OCI-LY3 (cell line): ENCODE results near the gene FAM50A.

Source experiments
- H2AFZ ChIP-seq: fragments of 200-600, 300-600 bp; shearing (Covaris generic); 2 replicates; pipeline ENCODE4 v1.6.0; 2014; ENCODE audit warnings: antibody characterized with exemption, low read depth, low read length
- H3K27ac ChIP-seq: fragments of 200-600, 300-600 bp; sonication (generic); 2 replicates; pipeline ENCODE4 v1.5.1; 2014; ENCODE audit warnings: mild to moderate bottlenecking, low read length, moderate library complexity, mixed read lengths
- H3K27me3 ChIP-seq: fragments of 200-600, 300-600 bp; sonication (generic); 2 replicates; pipeline ENCODE4 v1.6.1; 2014; ENCODE audit warnings: low read depth, low read length, mixed read lengths
- H3K36me3 ChIP-seq: fragments of 200-600, 300-600 bp; sonication (generic); replicated peaks from 2 replicates; pipeline ENCODE3; 2014; ENCODE audit warnings: low read depth, low read length, mixed read lengths
- H3K4me1 ChIP-seq: fragments of 300-600, 200-600 bp; sonication (generic); 2 replicates; pipeline ENCODE4 v1.6.1; 2014; ENCODE audit warnings: low read length, mixed read lengths
- H3K4me2 ChIP-seq: fragments of 200-600, 300-600 bp; sonication (generic); 2 replicates; pipeline ENCODE4 v1.6.1; 2014; ENCODE audit warnings: low read length, mixed read lengths
- H3K4me3 ChIP-seq: fragments of 300-600, 200-600 bp; sonication (generic); 2 replicates; pipeline ENCODE4 v1.5.1; 2014; ENCODE audit warnings: antibody characterized with exemption, mild to moderate bottlenecking, low read length, moderate library complexity
- H3K79me2 ChIP-seq: fragments of 300-600, 200-600 bp; shearing (Covaris generic); 2 replicates; pipeline ENCODE4 v1.6.1; 2014; ENCODE audit warnings: mild to moderate bottlenecking, low read length, mixed read lengths
- H3K9ac ChIP-seq: fragments of 300-600, 200-600 bp; shearing (Covaris generic); 2 replicates; pipeline ENCODE4 v1.6.0; 2014; ENCODE audit warnings: mild to moderate bottlenecking, low read length, moderate library complexity
- H3K9me3 ChIP-seq: fragments of 200-600, 300-600 bp; shearing (Covaris generic); 2 replicates; pipeline ENCODE4 v1.6.1; 2014; ENCODE audit warnings: low read length, mixed read lengths; ENCODE audit not compliant: insufficient read depth
- H4K20me1 ChIP-seq: fragments of 200-600, 300-600 bp; sonication (generic); 2 replicates; pipeline ENCODE4 v1.6.1; 2016; ENCODE audit warnings: low read length, mixed read lengths; ENCODE audit not compliant: insufficient read depth
- EZH2phosphoT487 ChIP-seq: fragments of 200-600 bp; shearing (Covaris generic); IDR thresholded peaks from 2 replicates; pipeline ENCODE4 v1.6.1; 2018; ENCODE audit warnings: antibody characterized with exemption, mixed run types, low read depth
- TF ChIP-seq, protein P1 (sequence below): fragments of 200-600, 300-600 bp; sonication (generic); IDR thresholded peaks from 2 replicates; pipeline ENCODE4 v1.5.1; 2014; ENCODE audit warnings: antibody characterized with exemption, low read length, low read depth

The FAM50A gene

GRCh38 chrX:154467556-154467955 lies 23.6 kb downstream of the FAM50A start:
- H3K4me2 ChIP-seq, result no peak overlapping the region
- no peaks in the 10 kb centered on the region for H4K20me1 ChIP-seq
- H3K27me3 ChIP-seq, result no peaks in the 10 kb centered on the region
- H3K79me2 ChIP-seq, result no peaks in the 10 kb centered on the region
- no peak overlapping the region for H3K27ac ChIP-seq
- no peak for TF ChIP-seq EZH2phosphoT487
- TF ChIP-seq, protein P1, sequence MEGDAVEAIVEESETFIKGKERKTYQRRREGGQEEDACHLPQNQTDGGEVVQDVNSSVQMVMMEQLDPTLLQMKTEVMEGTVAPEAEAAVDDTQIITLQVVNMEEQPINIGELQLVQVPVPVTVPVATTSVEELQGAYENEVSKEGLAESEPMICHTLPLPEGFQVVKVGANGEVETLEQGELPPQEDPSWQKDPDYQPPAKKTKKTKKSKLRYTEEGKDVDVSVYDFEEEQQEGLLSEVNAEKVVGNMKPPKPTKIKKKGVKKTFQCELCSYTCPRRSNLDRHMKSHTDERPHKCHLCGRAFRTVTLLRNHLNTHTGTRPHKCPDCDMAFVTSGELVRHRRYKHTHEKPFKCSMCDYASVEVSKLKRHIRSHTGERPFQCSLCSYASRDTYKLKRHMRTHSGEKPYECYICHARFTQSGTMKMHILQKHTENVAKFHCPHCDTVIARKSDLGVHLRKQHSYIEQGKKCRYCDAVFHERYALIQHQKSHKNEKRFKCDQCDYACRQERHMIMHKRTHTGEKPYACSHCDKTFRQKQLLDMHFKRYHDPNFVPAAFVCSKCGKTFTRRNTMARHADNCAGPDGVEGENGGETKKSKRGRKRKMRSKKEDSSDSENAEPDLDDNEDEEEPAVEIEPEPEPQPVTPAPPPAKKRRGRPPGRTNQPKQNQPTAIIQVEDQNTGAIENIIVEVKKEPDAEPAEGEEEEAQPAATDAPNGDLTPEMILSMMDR, result no peak
- no peak overlapping the region for H2AFZ ChIP-seq
- H3K36me3 ChIP-seq, result no peaks in the 10 kb centered on the region
- H3K9ac ChIP-seq, result no peak overlapping the region
- no peaks in the 10 kb centered on the region for H3K4me1 ChIP-seq
- H3K9me3 ChIP-seq, result no peaks in the 10 kb centered on the region
- no peak overlapping the region for H3K4me3 ChIP-seq

- no peaks in the 10 kb centered on the region for H4K20me1 ChIP-seq
- H3K79me2 ChIP-seq, result no peaks in the 10 kb centered on the region
- no peaks in the 10 kb centered on the region for H3K9me3 ChIP-seq
- no peak overlapping the region for H3K4me2 ChIP-seq
- no peaks in the 10 kb centered on the region for H3K36me3 ChIP-seq
- H3K27me3 ChIP-seq, result no peaks in the 10 kb centered on the region
- no peak overlapping the region for H3K9ac ChIP-seq
- H3K4me3 ChIP-seq, result no peak overlapping the region
- no peak overlapping the region for H2AFZ ChIP-seq
- no peak overlapping the region for H3K27ac ChIP-seq
- no peak for TF ChIP-seq EZH2phosphoT487
- TF ChIP-seq, protein P1, result no peak
- H3K4me1 ChIP-seq, result no peaks in the 10 kb centered on the region
Observed at GRCh38 chrX:154468217-154468616, 24.3 kb downstream of the FAM50A start.

DNA sequence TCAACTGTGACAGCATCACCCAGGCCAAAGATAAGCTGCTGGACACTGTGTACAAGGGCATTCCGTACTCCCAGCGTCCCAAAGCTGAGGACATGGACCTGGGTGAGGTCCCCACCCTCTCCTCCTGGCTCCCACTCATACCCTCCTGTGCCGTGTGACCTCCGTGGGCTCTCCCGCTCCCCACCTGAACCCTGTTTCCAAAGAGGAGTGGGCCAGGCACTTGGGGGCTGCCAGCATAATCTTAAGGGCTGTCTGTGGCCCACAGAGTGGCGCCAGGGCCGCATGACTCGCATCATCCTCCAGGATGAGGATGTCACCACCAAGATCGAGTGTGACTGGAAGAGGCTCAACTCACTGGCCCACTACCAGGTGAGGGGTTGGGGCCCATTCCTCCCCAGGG lies 25.2 kb downstream of the FAM50A start:
- H3K79me2 ChIP-seq, result no peaks in the 10 kb centered on the region
- no peak overlapping the region for H2AFZ ChIP-seq
- H3K9ac ChIP-seq, result no peak overlapping the region
- no peaks in the 10 kb centered on the region for H3K4me1 ChIP-seq
- no peak overlapping the region for H3K4me2 ChIP-seq
- no peaks in the 10 kb centered on the region for H3K27me3 ChIP-seq
- H3K27ac ChIP-seq, result no peak overlapping the region
- no peaks in the 10 kb centered on the region for H3K9me3 ChIP-seq
- no peaks in the 10 kb centered on the region for H3K36me3 ChIP-seq
- H3K4me3 ChIP-seq, result no peak overlapping the region
- TF ChIP-seq EZH2phosphoT487, result no peak
- TF ChIP-seq, protein P1, result no peak
- no peaks in the 10 kb centered on the region for H4K20me1 ChIP-seq

- TF ChIP-seq, protein P1, result no peak
- no peak for TF ChIP-seq EZH2phosphoT487
Observed at GRCh38 chrX:154469880-154470279, 25.9 kb downstream of the FAM50A start.

More at GRCh38 chrX:154469880-154470279, 25.9 kb downstream of the FAM50A start:
- Histone ChIP-seq H3K4me2 (no peak overlapping the region), H2AFZ (no peak overlapping the region), H3K9ac (no peak overlapping the region), H4K20me1 (no peaks in the 10 kb centered on the region), H3K36me3 (no peaks in the 10 kb centered on the region), H3K4me1 (no peaks in the 10 kb centered on the region), H3K79me2 (no peaks in the 10 kb centered on the region), H3K27ac (no peak overlapping the region), H3K9me3 (no peaks in the 10 kb centered on the region), H3K4me3 (no peak overlapping the region), H3K27me3 (no peaks in the 10 kb centered on the region)
